GM21528 (cell line): ENCODE results near the gene TNK1.
"Not testable (repeated sequence)": the region's sequence is repeated elsewhere in the genome, so short reads cannot be mapped to it uniquely, and the experiment has no call there.

Source experiments
- ATAC-seq: cut with Tn5 transposase; IDR thresholded peaks from one replicate; pipeline ENCODE4 v1.9.1; 2021; ENCODE audit warnings: mild to moderate bottlenecking, moderate library complexity; ENCODE audit not compliant: unreplicated experiment, low FRiP score

Gene TNK1

GRCh38 chr17:7354262-7354843, 26.5 kb upstream of the TNK1 start:
- no peak for ATAC-seq

- ATAC-seq: no peak
These were observed 25.8 kb upstream of the TNK1 start, which contains the start of gene TMEM95 for GRCh38 chr17:7355053-7355452. Gene TMEM95, plus strand, starts transcription at chr17:7355156. Its CDS starts 49 bp downstream, at chr17:7355205.

GRCh38 chr17:7355573-7355972, 25.3 kb upstream of the TNK1 start:
- no peak for ATAC-seq

GRCh38 chr17:7356072-7356549, 24.8 kb upstream of the TNK1 start:
- ATAC-seq: no peak

- ATAC-seq: no peak
These were observed 24.1 kb upstream of the TNK1 start for GRCh38 chr17:7356756-7357155.

- no peak for ATAC-seq
These were observed 23.5 kb upstream of the TNK1 start for GRCh38 chr17:7357381-7357780.

GRCh38 chr17:7361906-7362305, 19.0 kb upstream of the TNK1 start:
- no peak for ATAC-seq

- ATAC-seq: no peak
These were observed 17.6 kb upstream of the TNK1 start for GRCh38 chr17:7363311-7363710.

- ATAC-seq: not testable (repeated sequence)
These were observed 14.9 kb upstream of the TNK1 start for GRCh38 chr17:7365963-7366362.

GRCh38 chr17:7367083-7367482, 13.8 kb upstream of the TNK1 start:
- ATAC-seq: no peak

- ATAC-seq: no peak
These were observed 12.8 kb upstream of the TNK1 start for GRCh38 chr17:7367918-7368598.

- not testable (repeated sequence) for ATAC-seq
These were observed 12.3 kb upstream of the TNK1 start for GRCh38 chr17:7368599-7368994.

GRCh38 chr17:7369825-7370224, 11.1 kb upstream of the TNK1 start:
- ATAC-seq: no peak

GRCh38 chr17:7370853-7371252, 10.0 kb upstream of the TNK1 start:
- ATAC-seq: no peak

- ATAC-seq: no peak
These were observed 6.5 kb upstream of the TNK1 start for GRCh38 chr17:7374353-7374752.

GRCh38 chr17:7379134-7379533, 1.8 kb upstream of the TNK1 start:
- ATAC-seq: no peak

- ATAC-seq: no peak
These were observed 568 bp upstream of the TNK1 start for GRCh38 chr17:7380321-7380720.

GRCh38 chr17:7382901-7383300, 2.0 kb downstream of the TNK1 start:
- ATAC-seq: no peak

- no peak for ATAC-seq
These were observed 2.5 kb downstream of the TNK1 start for GRCh38 chr17:7383371-7383741.

GRCh38 chr17:7383742-7384488, 3.0 kb downstream of the TNK1 start:
- no peak for ATAC-seq

- ATAC-seq: no peak
These were observed 3.7 kb downstream of the TNK1 start for GRCh38 chr17:7384489-7385081.
